HG03196 (cell line): Measurements from ENCODE around the gene PARD3B.

Experiments used
- ATAC-seq: cut with Tn5 transposase; IDR thresholded peaks from one replicate; pipeline ENCODE4 v1.9.1; 2021; ENCODE audit not compliant: unreplicated experiment

The PARD3B gene

DNA sequence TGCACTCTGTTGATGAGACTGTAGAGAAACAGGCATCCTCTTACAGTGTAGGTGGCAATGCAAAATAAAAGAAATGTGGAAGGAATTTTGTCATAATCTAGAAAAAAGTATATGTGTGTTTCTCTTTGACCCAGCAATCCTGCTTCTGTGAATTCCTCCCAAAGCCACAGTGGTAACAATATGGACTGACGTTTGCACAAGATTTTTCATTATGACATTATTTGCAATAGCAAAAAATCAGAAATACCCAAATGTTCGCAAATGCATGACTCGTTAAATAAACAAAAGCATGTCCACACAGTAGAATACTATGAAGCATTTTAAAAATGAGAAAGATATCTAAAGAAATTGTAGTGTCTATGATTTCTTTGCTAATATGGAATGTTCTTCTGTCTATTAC lies 881.8 kb downstream of the PARD3B start:
- ATAC-seq, result no peak

DNA sequence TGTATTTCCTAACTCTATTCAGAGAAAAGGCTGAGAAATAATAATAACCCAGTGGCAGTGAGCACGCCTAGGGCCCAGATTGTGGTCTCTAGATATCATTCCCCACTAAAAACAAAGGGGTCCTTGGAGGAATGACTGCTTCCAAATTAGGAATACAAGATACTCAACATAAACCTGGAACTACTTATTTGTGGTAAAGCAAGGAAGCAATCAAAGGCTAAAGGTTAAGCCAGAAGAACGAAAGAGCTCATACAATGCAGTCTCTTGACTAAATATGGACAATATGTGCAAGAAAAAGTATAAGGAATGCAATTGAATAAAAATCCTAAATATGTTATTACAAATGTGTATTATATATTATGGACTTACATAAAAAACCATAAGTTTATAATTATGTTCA lies 883.5 kb downstream of the PARD3B start:
- ATAC-seq, result no peak

DNA sequence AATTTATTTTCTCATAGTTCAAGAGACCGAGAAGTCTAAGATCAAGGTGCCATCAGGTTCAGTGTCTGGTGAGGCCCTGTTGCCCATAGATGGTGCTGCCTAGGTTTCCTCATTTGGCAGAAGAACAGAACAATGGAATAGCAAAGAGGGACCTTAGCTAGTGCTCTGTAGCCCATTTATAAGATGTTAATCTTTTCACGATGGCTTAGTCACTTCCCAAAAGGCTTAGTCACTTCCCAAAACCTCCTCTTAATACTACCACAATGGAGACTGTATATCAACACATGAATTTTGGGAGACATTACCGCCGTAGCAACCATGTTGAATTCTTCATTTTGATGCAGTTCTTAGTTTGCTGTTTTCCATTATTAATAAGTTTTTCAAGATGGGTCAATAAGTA lies 890.7 kb downstream of the PARD3B start:
- ATAC-seq, result no peak

DNA sequence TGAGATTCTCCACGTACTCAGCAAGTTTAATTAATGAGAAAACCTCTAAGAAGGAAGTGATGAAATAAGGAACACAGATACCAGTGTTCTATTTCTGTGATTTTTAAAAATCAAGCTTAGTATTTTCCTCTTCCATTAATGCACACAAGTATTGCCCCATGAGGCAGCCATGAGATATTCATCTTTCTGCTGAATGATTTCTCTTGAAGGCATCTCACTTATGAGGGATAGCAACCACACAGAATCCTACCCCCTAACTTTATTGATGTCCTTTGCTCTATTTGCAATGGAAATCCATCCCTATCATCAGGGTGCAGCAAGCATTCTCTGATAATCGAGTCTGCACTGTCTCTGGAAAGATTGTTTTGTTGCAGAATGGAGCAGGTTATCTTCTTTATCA lies 893.0 kb downstream of the PARD3B start:
- ATAC-seq, result no peak

DNA sequence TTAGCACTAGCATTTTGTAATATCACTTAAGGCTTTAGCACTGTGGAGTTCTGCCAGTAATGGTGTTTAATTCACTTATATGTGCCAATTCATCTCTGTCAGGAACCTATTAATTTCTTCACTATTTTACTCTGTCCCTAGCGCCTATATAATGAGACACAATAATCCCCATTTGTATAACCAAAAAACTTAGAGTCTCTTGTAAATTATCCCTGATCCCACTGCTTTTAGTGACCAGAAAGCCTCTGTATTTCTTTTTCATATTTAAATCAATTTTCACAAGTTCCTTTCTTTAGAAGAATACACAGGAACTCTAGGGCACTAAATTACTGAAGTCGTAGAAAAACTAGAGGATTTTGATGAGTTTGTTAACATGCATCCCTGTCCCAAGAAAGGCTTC lies 894.3 kb downstream of the PARD3B start:
- no peak for ATAC-seq

DNA sequence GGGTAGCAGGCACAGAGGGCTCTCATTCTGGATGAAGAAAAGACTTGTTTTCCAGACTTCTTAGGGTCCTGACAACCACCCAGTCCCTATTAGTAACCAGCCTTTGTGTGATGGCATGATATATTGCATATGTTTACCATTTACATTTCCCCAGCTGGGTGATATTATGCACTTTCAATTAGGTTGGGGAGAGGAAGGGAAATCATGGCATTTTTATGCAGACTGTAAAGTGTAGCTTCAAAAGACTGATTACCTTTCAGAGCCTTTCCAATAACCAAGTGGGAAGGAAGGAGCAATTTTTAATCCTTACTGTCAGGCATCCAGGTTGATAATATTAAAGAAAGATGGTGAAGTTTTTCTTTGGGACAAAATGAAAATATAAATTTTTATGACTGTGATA lies 896.2 kb downstream of the PARD3B start:
- ATAC-seq, result no peak

DNA sequence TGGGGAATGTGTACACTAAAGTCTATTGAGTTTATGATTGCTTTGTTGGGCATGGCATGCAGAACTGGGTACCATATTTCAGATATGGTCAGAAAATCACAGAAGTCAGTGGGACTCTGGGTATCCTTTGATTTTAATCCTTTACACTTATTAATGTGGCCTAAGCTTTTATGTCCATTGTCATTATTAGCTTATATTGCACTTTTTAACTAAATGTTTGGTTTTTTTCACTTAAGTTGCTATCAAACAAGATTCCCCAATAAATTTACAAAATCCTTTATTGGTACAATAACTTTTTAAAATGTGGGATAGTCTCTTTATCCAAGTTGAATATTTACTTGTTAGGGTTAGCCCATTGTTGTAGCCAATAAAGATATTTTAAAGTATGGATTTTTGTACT lies 902.9 kb downstream of the PARD3B start:
- no peak for ATAC-seq

DNA sequence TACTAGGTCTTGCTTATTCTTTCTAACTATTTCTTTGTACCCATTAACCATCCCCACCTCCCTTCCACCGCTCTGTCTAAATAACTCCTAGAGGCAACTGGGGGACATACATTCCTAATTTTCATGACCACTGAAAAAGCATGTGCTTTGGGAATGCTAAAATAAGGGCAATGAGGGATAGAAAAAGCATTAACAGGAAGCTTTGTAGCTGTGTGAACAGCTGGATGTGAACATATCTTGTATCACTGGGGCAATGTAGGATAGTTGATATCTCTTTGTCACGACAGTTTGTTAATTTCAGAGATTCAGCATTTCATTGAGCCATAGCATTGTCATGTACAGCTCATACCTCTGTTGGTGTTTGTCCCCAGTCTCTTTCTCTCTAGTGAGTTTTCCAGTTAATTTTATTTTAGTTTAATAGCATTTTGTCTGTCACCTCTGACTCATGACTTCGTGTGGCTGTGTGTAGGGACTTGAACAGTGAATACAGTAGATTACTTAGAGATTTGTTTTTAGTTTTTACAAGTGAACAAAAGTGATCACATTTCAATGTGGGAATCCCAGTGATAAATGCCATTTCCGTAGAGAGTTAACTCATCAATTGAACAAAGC lies 906.7 kb downstream of the PARD3B start:
- no peak for ATAC-seq

DNA sequence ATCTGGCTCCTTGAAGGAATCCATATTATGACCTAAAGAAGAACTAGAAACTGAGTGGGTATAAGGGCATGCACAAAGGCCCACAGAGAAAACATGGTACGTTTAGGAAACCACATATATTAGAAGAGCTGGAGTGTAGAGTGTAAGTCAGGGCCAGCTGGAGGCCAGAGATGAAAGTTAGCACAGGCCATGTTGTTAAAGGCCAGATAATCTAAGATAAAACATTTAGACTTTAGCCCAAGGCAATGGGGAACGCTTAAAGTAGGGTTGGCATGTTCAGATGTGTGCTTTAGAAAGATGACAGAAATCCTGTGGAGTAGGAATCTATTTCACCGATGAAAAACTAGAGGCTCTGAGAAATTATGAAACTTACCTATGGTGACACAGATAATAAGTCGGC lies 907.9 kb downstream of the PARD3B start:
- no peak for ATAC-seq

DNA sequence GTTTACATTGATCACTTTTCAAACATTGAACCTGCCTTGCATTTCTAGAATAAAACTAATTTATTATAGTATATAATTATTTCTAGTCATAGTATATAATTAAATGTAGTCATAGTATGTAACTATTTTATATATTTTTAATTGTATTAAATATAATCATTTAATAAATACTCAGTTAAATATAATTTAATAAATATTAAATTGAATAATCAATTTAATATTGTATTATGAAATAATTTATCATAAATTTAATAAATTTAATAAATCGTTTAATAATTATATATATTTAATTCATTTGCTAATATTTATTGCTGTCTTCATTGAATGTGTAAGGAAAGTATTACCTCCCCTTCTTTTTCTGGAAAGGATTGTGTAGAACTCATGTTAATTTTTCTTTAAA lies 911.4 kb downstream of the PARD3B start:
- no peak for ATAC-seq

DNA sequence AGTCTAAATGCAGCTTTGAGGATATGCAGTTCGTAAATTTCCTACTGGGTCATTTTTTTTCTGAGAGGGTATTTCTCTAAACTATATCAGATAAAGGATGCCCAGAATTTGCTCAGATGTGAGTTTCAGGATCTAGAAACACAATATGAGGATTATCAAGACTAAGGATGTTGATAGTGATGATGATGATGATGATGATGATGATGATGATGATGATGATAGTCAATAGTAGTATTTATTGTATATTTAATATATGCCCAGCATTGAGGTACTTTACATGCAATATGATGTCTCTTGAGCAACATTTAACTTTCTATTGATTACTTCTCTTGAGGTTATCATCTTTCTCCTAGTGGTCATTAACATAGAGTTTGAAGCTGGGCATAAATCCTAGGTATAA lies 914.9 kb downstream of the PARD3B start:
- ATAC-seq, result no peak

DNA sequence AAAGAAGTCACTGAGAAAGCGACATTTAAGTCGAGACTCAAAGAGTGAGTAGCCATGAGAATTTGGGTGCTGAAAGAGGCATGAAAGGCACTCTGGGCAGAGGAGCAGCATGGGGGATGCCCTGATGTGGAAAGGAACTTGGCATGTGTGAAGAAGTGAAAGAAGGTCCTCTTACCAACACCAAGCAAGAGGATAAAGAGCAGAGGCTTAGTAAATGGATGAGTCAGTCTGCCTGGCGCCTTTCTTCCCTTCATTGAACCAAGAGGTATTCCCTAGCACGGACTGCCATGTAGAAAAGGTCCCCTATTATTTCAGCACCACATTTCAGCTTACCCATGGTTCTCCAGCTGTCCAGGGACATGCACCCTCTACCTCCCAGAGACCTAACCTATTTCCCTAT lies 915.9 kb downstream of the PARD3B start:
- ATAC-seq, result no peak

DNA sequence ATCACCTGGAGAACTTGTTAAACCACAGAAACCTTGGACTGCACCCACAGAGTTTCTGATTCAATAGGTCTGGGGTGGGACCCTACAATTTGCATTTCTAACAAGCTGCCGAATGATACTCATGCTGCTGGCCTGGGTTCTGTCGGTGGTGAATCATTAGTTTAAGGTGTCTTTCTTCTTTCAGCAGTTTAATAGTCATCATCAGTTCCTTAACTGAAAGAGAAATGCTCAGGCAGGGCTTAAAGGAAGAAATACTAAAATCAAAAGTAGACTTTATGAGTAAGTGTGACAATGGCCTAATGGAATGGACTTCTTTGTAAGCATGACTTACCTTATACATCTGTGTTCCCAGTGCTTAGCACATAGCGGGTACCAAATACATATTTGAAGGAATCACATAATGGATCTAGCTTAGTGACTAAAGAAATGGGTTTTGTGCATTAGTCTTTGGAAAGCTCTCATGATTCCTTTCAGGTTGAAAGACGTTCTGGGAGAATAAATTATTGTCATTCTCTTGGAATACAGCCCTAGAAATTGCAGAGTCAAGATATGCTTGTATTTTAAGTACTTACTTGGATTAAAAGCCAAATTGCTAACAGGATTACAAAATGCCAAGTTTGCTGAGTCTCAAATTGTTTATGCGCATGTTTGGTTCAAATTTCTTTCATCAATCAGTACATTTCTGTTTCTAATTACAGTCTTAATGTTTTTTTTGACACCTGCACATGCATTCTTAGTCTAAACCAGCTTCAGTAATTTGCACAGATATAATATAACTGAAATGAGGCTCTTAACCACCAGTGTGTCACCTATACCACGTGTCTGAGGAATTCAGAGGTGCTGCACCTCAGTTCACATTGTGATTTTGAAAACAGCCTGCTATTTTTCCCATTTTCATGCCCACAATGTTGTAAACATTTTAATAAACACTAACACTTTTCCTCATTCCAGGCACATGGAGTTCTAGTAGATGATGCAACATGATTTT lies 916.7 kb downstream of the PARD3B start:
- ATAC-seq, result no peak

DNA sequence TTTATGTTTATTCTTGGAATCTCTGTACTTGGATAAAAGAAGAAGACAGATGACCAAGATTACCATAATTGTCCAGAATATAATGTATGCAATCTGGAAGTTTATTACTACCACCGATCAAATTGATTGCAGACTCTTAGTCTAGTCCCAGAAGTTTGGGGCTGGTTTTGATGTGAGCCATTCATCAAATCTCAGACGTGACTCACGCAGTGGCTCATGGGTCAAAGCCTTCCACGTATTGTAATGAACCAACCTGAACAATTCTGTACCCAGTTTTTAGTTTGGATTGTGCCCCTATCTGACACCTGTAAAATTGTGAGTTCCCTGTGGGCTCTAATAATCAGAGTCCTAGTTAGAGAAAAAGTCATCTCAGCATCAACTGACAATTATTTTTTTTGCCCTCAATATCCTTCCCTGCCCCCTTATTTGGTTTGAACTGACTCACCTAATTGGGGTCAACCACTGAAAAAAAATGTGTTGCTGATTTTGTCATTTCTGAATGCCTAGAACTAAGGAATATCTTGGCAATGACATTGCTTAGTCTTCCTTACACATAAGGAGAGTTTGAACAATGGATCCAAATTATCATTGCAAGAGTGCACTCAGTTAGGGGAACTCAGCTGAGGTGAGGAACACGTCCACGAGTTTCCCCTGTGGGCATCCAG lies 917.5 kb downstream of the PARD3B start:
- no peak for ATAC-seq

DNA sequence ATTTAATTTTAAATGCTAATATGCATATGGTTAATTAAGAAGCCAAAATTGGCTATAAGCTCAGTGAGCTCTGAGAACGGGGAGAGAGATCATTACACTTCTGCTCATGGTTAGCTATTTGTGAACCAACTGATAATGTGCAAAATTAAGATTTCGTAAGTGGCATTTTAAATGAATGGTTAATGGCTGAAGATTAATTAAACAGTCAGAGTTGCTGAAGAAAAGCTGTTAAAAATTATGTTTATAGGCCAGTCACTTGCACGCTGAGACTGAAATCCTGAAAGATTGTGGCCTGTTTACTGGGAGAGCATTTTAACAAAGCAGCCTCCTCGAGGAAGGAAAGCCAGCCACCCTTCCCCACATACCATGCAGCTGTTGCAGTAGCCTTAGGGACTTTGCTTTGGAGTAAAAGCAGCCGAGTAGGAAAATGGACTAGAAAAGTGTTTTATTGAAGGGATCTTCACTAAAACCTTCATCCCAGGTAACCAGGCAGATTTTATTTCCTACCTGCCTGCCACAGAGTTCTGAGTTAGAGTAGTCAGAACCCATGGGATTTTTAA lies 918.3 kb downstream of the PARD3B start:
- no peak for ATAC-seq

DNA sequence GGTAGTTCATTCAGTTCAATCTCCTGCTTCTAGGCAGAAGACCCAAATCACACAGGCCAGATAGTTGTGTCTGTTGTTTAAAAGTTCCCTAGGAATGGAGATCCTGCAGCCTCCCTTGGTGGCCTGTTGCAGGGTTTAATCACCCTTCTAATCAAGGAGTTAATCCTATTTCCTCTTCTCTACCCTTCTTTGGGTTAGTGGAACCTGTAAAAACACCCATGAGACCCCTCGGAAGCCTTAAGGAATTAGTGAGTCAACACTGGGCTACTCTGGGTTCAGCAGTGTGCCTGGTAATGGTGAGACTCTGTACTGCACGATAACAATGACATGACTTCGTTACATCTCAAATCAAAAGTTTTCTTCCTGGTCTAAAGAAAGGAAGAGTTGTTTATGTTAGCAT lies 919.4 kb downstream of the PARD3B start:
- no peak for ATAC-seq

DNA sequence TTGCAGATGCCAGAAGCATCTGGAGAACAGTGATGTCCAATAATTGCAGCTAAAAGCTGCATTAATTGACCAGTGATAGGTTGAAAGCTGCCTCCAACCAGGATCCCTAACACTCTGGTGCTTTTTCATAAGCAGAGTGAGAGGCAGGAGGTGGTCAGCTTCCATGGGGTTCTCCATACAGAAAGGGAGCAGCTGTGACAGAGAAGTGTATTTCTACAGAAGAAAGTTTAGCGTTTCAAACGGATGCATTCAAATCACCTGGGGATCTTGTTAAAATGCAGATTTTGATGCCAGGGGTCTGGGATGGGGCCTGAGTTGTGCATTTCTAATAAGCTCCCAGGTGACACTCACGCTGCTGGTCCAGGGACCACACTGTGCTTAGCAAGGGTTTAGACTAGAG lies 920.5 kb downstream of the PARD3B start:
- ATAC-seq, result no peak

DNA sequence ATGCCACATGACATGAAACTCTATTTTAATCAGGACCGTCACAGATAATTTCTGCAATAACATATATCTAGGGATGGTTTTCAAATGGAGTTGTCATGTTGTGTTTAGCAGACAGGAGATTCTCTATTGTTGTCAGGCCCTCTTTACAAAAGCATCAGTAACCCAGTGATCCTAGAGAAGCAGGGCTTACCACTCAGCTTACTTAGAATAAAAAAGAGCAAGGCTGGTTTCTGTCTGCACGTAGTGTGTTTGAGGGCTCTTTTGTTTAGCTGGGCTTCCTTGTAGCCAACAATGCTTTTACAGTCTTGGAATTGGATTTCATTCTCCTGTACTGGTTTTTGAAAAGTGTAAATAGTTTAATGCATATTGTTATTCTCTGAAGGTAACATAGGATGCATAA lies 926.5 kb downstream of the PARD3B start:
- no peak for ATAC-seq

DNA sequence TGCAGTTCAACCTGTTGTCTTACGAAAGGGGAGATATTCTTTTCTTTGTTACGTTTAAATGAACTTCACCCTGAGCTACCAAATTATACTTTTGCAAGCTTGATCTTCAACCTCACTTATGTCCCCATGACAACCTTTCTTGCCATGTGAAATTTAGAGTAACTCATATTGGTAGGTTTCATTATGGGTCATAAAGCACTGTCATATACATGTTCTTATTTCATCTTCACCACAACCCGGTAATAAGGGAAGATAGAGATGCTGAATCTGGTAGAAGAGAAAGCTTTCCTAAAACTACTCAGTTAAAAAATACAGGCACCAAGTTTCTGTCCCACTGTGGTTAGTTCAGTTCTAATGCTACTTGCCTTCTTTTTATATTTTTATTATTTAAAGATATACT lies 928.5 kb downstream of the PARD3B start:
- ATAC-seq, result no peak

DNA sequence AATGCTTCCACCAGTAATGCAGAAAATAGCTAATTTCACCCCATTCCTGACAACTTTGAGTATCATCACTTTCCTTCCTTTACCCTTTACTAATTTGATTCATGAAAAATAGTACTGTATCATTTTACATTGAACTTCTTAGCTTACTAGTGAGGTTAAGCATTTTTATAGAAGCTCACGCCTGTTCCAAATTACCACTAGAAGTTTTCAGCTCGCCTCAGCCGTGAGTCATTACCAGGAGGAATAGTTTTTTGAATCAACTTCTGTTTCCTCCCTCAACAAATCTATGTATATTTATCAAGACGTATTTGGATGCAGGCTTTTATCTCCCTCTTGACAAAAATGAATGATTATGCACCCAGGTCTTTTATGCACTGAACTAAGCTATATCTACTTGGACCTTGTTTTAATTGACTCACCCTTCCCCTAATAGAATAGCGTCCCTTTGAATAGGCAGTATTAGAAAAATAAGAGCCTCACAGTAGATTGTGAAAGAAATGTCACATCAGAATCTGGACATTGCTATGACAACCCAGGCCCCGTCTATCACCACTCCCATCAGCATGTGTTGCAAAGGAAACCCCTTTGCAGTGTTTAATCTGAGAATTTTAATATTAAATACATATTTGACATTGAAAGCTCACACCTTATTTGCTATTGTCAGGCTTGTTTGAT lies 929.6 kb downstream of the PARD3B start:
- ATAC-seq, result no peak

DNA sequence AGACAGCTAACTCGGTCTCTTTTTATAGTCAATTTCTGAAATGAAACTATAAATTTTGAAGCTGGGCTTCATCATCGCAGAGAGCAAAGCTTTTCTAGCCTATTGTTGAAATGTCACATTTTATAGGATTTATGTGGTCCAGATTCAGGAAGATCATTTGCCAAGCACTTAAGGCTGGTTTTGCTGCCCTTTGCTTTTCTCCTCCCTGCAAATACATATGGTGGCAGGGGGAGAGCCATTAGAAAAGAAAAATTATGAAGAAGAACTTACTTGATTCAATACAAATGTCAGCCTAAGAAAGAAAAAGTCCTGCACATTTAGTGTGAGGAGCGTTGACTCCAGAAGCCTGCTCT lies 930.1 kb downstream of the PARD3B start:
- ATAC-seq, result no peak
